ENCODE data around the gene MNAT1.

DNA sequence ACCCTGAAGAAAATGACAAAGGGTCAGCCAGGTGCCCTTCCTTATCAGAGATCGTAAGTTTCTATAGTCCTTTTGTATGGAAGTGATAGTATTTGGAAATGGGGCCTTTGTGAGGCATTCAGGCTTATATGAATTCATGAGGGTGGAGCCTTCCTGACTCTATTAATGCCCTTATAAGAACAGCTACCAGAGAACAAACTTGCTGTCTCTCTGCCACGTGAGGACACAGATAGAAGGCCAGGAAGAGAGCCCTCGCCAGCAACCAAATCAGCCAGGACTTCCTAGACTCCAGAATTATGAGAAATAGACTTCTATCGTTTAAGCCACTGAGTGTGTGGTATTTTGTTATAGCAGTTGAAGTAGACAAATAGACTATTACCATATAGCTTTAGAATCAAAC is 209.6 kb downstream of the MNAT1 start:
- no peak for TF ChIP-seq TAF1 (IDR thresholded peaks at IDR 0.05; ENCODE audit: low read depth)
- TF ChIP-seq, protein P1, sequence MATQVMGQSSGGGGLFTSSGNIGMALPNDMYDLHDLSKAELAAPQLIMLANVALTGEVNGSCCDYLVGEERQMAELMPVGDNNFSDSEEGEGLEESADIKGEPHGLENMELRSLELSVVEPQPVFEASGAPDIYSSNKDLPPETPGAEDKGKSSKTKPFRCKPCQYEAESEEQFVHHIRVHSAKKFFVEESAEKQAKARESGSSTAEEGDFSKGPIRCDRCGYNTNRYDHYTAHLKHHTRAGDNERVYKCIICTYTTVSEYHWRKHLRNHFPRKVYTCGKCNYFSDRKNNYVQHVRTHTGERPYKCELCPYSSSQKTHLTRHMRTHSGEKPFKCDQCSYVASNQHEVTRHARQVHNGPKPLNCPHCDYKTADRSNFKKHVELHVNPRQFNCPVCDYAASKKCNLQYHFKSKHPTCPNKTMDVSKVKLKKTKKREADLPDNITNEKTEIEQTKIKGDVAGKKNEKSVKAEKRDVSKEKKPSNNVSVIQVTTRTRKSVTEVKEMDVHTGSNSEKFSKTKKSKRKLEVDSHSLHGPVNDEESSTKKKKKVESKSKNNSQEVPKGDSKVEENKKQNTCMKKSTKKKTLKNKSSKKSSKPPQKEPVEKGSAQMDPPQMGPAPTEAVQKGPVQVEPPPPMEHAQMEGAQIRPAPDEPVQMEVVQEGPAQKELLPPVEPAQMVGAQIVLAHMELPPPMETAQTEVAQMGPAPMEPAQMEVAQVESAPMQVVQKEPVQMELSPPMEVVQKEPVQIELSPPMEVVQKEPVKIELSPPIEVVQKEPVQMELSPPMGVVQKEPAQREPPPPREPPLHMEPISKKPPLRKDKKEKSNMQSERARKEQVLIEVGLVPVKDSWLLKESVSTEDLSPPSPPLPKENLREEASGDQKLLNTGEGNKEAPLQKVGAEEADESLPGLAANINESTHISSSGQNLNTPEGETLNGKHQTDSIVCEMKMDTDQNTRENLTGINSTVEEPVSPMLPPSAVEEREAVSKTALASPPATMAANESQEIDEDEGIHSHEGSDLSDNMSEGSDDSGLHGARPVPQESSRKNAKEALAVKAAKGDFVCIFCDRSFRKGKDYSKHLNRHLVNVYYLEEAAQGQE (IDR thresholded peaks at IDR 0.05; ENCODE audit: low read depth): no peak
- no peak for TF ChIP-seq EP300 (IDR thresholded peaks at IDR 0.05; ENCODE audit: borderline replicate concordance)
- TF ChIP-seq CEBPB (IDR thresholded peaks at IDR 0.05): no peak
- TF ChIP-seq RAD21 (IDR thresholded peaks at IDR 0.05; ENCODE audit: low read depth): no peak
